ENCODE data around the gene ACAP1.
"Not testable (repeated sequence)": the region's sequence is repeated elsewhere in the genome, so short reads cannot be mapped to it uniquely, and the experiment has no call there.

ACAP1 gene

GRCh38 chr17:7356072-7356549 lies 19.8 kb downstream of the ACAP1 start:
- DNase-seq (ENCODE audit: low spot score) = peak; percentile 64

- DNase-seq (ENCODE audit: low spot score) = peak; percentile 53
Observed at GRCh38 chr17:7356756-7357155, 20.4 kb downstream of the ACAP1 start.

GRCh38 chr17:7357381-7357780 lies 21.1 kb downstream of the ACAP1 start:
- no peak for DNase-seq (ENCODE audit: low spot score)

GRCh38 chr17:7361906-7362305 lies 25.6 kb downstream of the ACAP1 start:
- no peak for DNase-seq (ENCODE audit: low spot score)

- DNase-seq (ENCODE audit: low spot score) = no peak
Observed at GRCh38 chr17:7363311-7363710, 27.0 kb downstream of the ACAP1 start.

GRCh38 chr17:7365963-7366362 lies 29.6 kb downstream of the ACAP1 start:
- not testable (repeated sequence) for DNase-seq (ENCODE audit: low spot score)

GRCh38 chr17:7367083-7367482 lies 30.8 kb downstream of the ACAP1 start:
- DNase-seq (ENCODE audit: low spot score) = no peak

GRCh38 chr17:7367918-7368598 lies 31.7 kb downstream of the ACAP1 start:
- DNase-seq (ENCODE audit: low spot score) = no peak

GRCh38 chr17:7368599-7368994 lies 32.3 kb downstream of the ACAP1 start:
- not testable (repeated sequence) for DNase-seq (ENCODE audit: low spot score)

- DNase-seq (ENCODE audit: low spot score) = no peak
Observed at GRCh38 chr17:7369825-7370224, 33.5 kb downstream of the ACAP1 start.

GRCh38 chr17:7370853-7371252 lies 34.5 kb downstream of the ACAP1 start:
- DNase-seq (ENCODE audit: low spot score) = no peak

GRCh38 chr17:7374353-7374752 lies 38.0 kb downstream of the ACAP1 start:
- DNase-seq (ENCODE audit: low spot score) = no peak

- no peak for DNase-seq (ENCODE audit: low spot score)
Observed at GRCh38 chr17:7379134-7379533, 42.8 kb downstream of the ACAP1 start.

- DNase-seq (ENCODE audit: low spot score) = no peak
Observed at GRCh38 chr17:7380321-7380720, 44.0 kb downstream of the ACAP1 start.

- no peak for DNase-seq (ENCODE audit: low spot score)
Observed at GRCh38 chr17:7380855-7381683, 44.7 kb downstream of the ACAP1 start, which contains the start of gene TNK1. TNK1 (plus strand) TSS chr17:7381089; CDS start chr17:7382927, 1,838 bp downstream.

GRCh38 chr17:7382901-7383300 lies 46.6 kb downstream of the ACAP1 start:
- no peak for DNase-seq (ENCODE audit: low spot score)

GRCh38 chr17:7383371-7383741 lies 47.0 kb downstream of the ACAP1 start:
- DNase-seq (ENCODE audit: low spot score) = no peak

GRCh38 chr17:7383742-7384488 lies 47.6 kb downstream of the ACAP1 start:
- peak; percentile 56 for DNase-seq (ENCODE audit: low spot score)

GRCh38 chr17:7384489-7385081 lies 48.3 kb downstream of the ACAP1 start:
- DNase-seq (ENCODE audit: low spot score) = no peak

GRCh38 chr17:7388856-7389255 lies 52.5 kb downstream of the ACAP1 start:
- no peak for DNase-seq (ENCODE audit: low spot score)

GRCh38 chr17:7389924-7390910 lies 53.9 kb downstream of the ACAP1 start:
- DNase-seq (ENCODE audit: low spot score) = no peak

Measured in putamen (tissue), 1 donor.